ENCODE results near the gene ACSL1. TPM values are rescaled to one million over a fixed set of nuclear protein-coding genes. Genes with fewer than 3 reads are reported as not detected.
A peak's percentile ranks its signal among the peaks of the same experiment; 100 is the strongest.
"Not testable (repeated sequence)": the region's sequence is repeated elsewhere in the genome, so short reads cannot be mapped to it uniquely, and the experiment has no call there.

ACSL1 gene
- total RNA-seq, 2 experiments from 2014 or later: 17.1 to 17.2 TPM

GRCh38 chr4:184785813-184786212 is 40.0 kb downstream of the ACSL1 start:
- no peak overlapping the region for H3K27ac Mint-ChIP-seq
- CTCF ChIA-PET: interaction anchor here (1.3 kb wide), 1 partner anchor 22 kb away, joined by 3 read pairs; no protein-coding TSS in a partner anchor
- no peaks in the 10 kb centered on the region for H3K27me3 Mint-ChIP-seq
- POLR2A ChIA-PET: interaction anchor here (0.8 kb wide), 1 partner anchor 60 kb away, joined by 3 read pairs; no protein-coding TSS in a partner anchor
- no peak overlapping the region for H3K4me3 Mint-ChIP-seq
- no peak for DNase-seq
- peaks cover 15% of the 10 kb centered on the region for H3K36me3 Mint-ChIP-seq (ENCODE audit: low read depth)
- H3K4me1 Mint-ChIP-seq: peaks cover 16% of the 10 kb centered on the region
- H3K9me3 Mint-ChIP-seq (ENCODE audit: low read depth): no peaks in the 10 kb centered on the region
- intact Hi-C loops (cut with DNase I, micrococcal nuclease): no loop called here
- no peak for ATAC-seq

GRCh38 chr4:184784628-184785257 is 41.0 kb downstream of the ACSL1 start:
- intact Hi-C loops (cut with DNase I, micrococcal nuclease): no loop called here
- no peak overlapping the region for H3K27ac Mint-ChIP-seq
- H3K27me3 Mint-ChIP-seq: no peaks in the 10 kb centered on the region
- H3K36me3 Mint-ChIP-seq (ENCODE audit: low read depth): peaks cover 22% of the 10 kb centered on the region
- no peak for ATAC-seq
- CTCF ChIA-PET: interaction anchor here (1.3 kb wide), 1 partner anchor 21 kb away, joined by 3 read pairs; no protein-coding TSS in a partner anchor
- POLR2A ChIA-PET: no interaction called here
- DNase-seq: no peak
- H3K4me1 Mint-ChIP-seq: peaks cover 16% of the 10 kb centered on the region
- H3K9me3 Mint-ChIP-seq (ENCODE audit: low read depth): no peaks in the 10 kb centered on the region
- H3K4me3 Mint-ChIP-seq: no peak overlapping the region

GRCh38 chr4:184782731-184783373 is 42.9 kb downstream of the ACSL1 start:
- intact Hi-C loops (cut with DNase I, micrococcal nuclease): no loop called here
- ATAC-seq (peak; percentile 23), DNase-seq (no peak)
- H3K27me3 Mint-ChIP-seq: no peaks in the 10 kb centered on the region
- POLR2A ChIA-PET: no interaction called here
- CTCF ChIA-PET: interaction anchor here (0.6 to 2.0 kb wide), 3 partner anchors 9 to 42 kb away, joined by 3 to 5 read pairs (median 3); no protein-coding TSS in a partner anchor
- no peak overlapping the region for H3K27ac Mint-ChIP-seq
- peaks cover 3% of the 10 kb centered on the region for H3K9me3 Mint-ChIP-seq (ENCODE audit: low read depth)
- no peak overlapping the region for H3K4me3 Mint-ChIP-seq
- peaks cover 16% of the 10 kb centered on the region for H3K4me1 Mint-ChIP-seq
- H3K36me3 Mint-ChIP-seq (ENCODE audit: low read depth): peaks cover 27% of the 10 kb centered on the region

DNA sequence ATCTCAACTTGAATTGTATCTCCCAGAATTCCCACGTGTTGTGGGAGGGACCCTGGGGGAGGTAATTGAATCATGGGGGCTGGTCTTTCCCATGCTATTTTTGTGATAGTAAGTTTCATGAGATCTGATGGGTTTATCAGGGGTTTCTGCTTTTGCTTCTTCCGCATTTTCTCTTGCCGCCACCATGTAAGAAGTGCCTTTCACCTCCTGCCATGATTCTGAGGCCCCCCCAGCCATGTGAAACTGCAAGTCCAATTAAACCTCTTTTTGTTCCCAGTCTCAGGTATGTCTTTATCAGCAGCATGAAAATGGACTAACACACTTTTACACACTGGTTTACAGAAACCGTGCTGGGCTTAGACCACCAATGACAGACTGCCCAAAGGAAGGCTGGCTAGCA is 46.6 kb downstream of the ACSL1 start:
- Mint-ChIP-seq H3K36me3 (ENCODE audit: low read depth) (peaks cover 23% of the 10 kb centered on the region), H3K4me1 (peaks cover 11% of the 10 kb centered on the region)
- ATAC-seq; H3K4me3 Mint-ChIP-seq; CTCF ChIA-PET; H3K27me3 Mint-ChIP-seq; POLR2A ChIA-PET; DNase-seq; H3K27ac Mint-ChIP-seq; H3K9me3 Mint-ChIP-seq (ENCODE audit: low read depth); intact Hi-C loops (cut with DNase I, micrococcal nuclease): not testable (repeated sequence)

GRCh38 chr4:184778325-184778724 is 47.4 kb downstream of the ACSL1 start:
- Mint-ChIP-seq H3K27ac (no peak overlapping the region), H3K36me3 (ENCODE audit: low read depth) (peaks cover 24% of the 10 kb centered on the region), H3K9me3 (ENCODE audit: low read depth) (peaks cover 3% of the 10 kb centered on the region), H3K27me3 (no peaks in the 10 kb centered on the region), H3K4me3 (no peak overlapping the region), H3K4me1 (peaks cover 10% of the 10 kb centered on the region)
- ATAC-seq (no peak), DNase-seq (no peak)
- ChIA-PET CTCF (no interaction called here), POLR2A (no interaction called here)
- intact Hi-C loops (cut with DNase I, micrococcal nuclease): no loop called here

GRCh38 chr4:184776821-184777220 is 48.9 kb downstream of the ACSL1 start:
- Mint-ChIP-seq H3K4me1 (no peaks in the 10 kb centered on the region), H3K4me3 (no peak overlapping the region), H3K27ac (no peak overlapping the region), H3K36me3 (ENCODE audit: low read depth) (peaks cover 26% of the 10 kb centered on the region), H3K27me3 (no peaks in the 10 kb centered on the region), H3K9me3 (ENCODE audit: low read depth) (peaks cover 3% of the 10 kb centered on the region)
- no peak for ATAC-seq
- intact Hi-C loops (cut with DNase I, micrococcal nuclease): no loop called here
- ChIA-PET POLR2A (no interaction called here), CTCF (no interaction called here)
- DNase-seq: no peak

GRCh38 chr4:184775854-184776555 is 49.8 kb downstream of the ACSL1 start:
- intact Hi-C loops (cut with DNase I, micrococcal nuclease): no loop called here
- Mint-ChIP-seq H3K4me3 (no peak overlapping the region), H3K9me3 (ENCODE audit: low read depth) (peaks cover 3% of the 10 kb centered on the region), H3K27ac (no peak overlapping the region), H3K4me1 (no peaks in the 10 kb centered on the region), H3K27me3 (no peaks in the 10 kb centered on the region), H3K36me3 (ENCODE audit: low read depth) (peaks cover 26% of the 10 kb centered on the region)
- ATAC-seq (no peak), DNase-seq (no peak)
- ChIA-PET POLR2A (no interaction called here), CTCF (interaction anchor here (0.6 to 1.2 kb wide), 2 partner anchors 17 to 124 kb away, joined by 3 read pairs; no protein-coding TSS in a partner anchor)

DNA sequence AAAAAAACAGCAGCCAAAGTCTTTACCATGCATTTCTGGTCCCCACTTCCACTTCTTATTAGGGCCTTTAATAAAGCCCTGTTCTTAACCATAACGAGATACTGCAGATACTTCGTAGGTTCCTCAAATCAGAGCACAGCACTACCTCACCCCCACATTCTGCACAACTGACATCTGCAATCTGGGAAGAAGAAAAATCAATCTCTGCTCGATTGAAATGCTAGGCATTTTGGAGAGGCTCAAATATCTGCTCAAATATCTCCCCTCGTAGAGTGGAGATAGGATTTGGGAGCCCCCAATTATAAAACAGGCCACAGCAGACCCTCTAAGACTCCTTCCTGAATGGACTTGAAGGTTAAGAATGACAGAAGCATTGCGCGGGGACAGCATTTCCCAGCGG is 51.6 kb downstream of the ACSL1 start:
- ATAC-seq: no peak
- ChIA-PET POLR2A (no interaction called here), CTCF (no interaction called here)
- no peak overlapping the region for H3K4me3 Mint-ChIP-seq
- no peak for DNase-seq
- intact Hi-C loops (cut with DNase I, micrococcal nuclease): no loop called here
- H3K4me1 Mint-ChIP-seq: peaks cover 6% of the 10 kb centered on the region
- H3K9me3 Mint-ChIP-seq (ENCODE audit: low read depth): peaks cover under 1% of the 10 kb centered on the region
- no peaks in the 10 kb centered on the region for H3K27me3 Mint-ChIP-seq
- peaks cover 21% of the 10 kb centered on the region for H3K36me3 Mint-ChIP-seq (ENCODE audit: low read depth)
- H3K27ac Mint-ChIP-seq: no peak overlapping the region

GRCh38 chr4:184771416-184771815 is 54.4 kb downstream of the ACSL1 start:
- Mint-ChIP-seq H3K36me3 (ENCODE audit: low read depth) (peaks cover 31% of the 10 kb centered on the region), H3K4me3 (no peak overlapping the region), H3K27ac (no peak overlapping the region), H3K27me3 (no peaks in the 10 kb centered on the region), H3K9me3 (ENCODE audit: low read depth) (no peaks in the 10 kb centered on the region), H3K4me1 (peaks cover 7% of the 10 kb centered on the region)
- ATAC-seq (no peak), DNase-seq (no peak)
- CTCF ChIA-PET: interaction anchor here (1.1 kb wide), 1 partner anchor 9 kb away, joined by 3 read pairs; no protein-coding TSS in a partner anchor
- POLR2A ChIA-PET: no interaction called here
- intact Hi-C loops (cut with DNase I, micrococcal nuclease): no loop called here

- intact Hi-C loops (cut with DNase I, micrococcal nuclease): no loop called here
- Mint-ChIP-seq H3K9me3 (ENCODE audit: low read depth) (no peaks in the 10 kb centered on the region), H3K4me3 (no peak overlapping the region), H3K27ac (no peak overlapping the region), H3K4me1 (peaks cover 7% of the 10 kb centered on the region), H3K36me3 (ENCODE audit: low read depth) (peaks cover 33% of the 10 kb centered on the region), H3K27me3 (no peaks in the 10 kb centered on the region)
- ChIA-PET POLR2A (no interaction called here), CTCF (no interaction called here)
- ATAC-seq: peak; percentile 57
- DNase-seq: no peak
These were observed 56.5 kb downstream of the ACSL1 start for GRCh38 chr4:184769141-184769765.

- ChIA-PET POLR2A (no interaction called here), CTCF (no interaction called here)
- H3K4me1 Mint-ChIP-seq: peaks cover 10% of the 10 kb centered on the region
- ATAC-seq: no peak
- no peak overlapping the region for H3K27ac Mint-ChIP-seq
- no peaks in the 10 kb centered on the region for H3K27me3 Mint-ChIP-seq
- DNase-seq: no peak
- H3K4me3 Mint-ChIP-seq: no peak overlapping the region
- intact Hi-C loops (cut with DNase I, micrococcal nuclease): no loop called here
- H3K36me3 Mint-ChIP-seq (ENCODE audit: low read depth): peaks cover 34% of the 10 kb centered on the region
- no peaks in the 10 kb centered on the region for H3K9me3 Mint-ChIP-seq (ENCODE audit: low read depth)
These were observed 57.5 kb downstream of the ACSL1 start for GRCh38 chr4:184768296-184768695.

Data from activated CD4-positive, alpha-beta T cell treated with anti-CD3 and anti-CD28 coated beads for 36 hours (primary cell).